MCF 10A (cell line): ENCODE results near the gene TRERF1. TPM values are rescaled to one million over a fixed set of nuclear protein-coding genes. Genes with fewer than 3 reads are reported as not detected.

ENCODE experiments used
- BruUV-seq: library from RNA; stranded (reverse); fragments of 400-500 nt; replicated peaks from 2 replicates; lab custom pipeline; 2021; lab: Mats Ljungman, UMichigan
- CTCF ChIA-PET: fragments of 300-600 bp; sonication (Branson Sonifier 250); formaldehyde crosslinking; extraction: SDS; loops from one replicate; lab custom pipeline; 2021; ENCODE audit warnings: antibody characterized with exemption, inconsistent platforms; lab: Yijun Ruan, JAX
- POLR2A ChIA-PET: fragments of 300-600, 350-650 bp; sonication (Branson Sonifier 250); formaldehyde crosslinking; extraction: SDS; loops from one replicate; lab custom pipeline; 2020; ENCODE audit warnings: antibody characterized with exemption, inconsistent platforms; lab: Yijun Ruan, JAX
- DNase-seq: peaks from one replicate; pipeline ENCODE4 v3.0.0-alpha.2; 2018; ENCODE audit not compliant: unreplicated experiment
- H3K27ac Mint-ChIP-seq: one replicate; pipeline ENCODE4 v1.8.0; 2022; ENCODE audit warnings: mild to moderate bottlenecking, low read depth, mixed read lengths; ENCODE audit not compliant: unreplicated experiment
- H3K27me3 Mint-ChIP-seq: one replicate; pipeline ENCODE4 v1.8.0; 2022; ENCODE audit warnings: mixed read lengths; ENCODE audit not compliant: insufficient read depth, unreplicated experiment
- H3K36me3 Mint-ChIP-seq: one replicate; pipeline ENCODE4 v1.8.0; 2022; ENCODE audit warnings: mild to moderate bottlenecking, moderate library complexity, mixed read lengths; ENCODE audit not compliant: insufficient read depth, unreplicated experiment
- H3K4me1 Mint-ChIP-seq: one replicate; pipeline ENCODE4 v1.8.0; 2022; ENCODE audit warnings: mixed read lengths; ENCODE audit not compliant: insufficient read depth, unreplicated experiment
- H3K4me3 Mint-ChIP-seq: one replicate; pipeline ENCODE4 v1.8.0; 2022; ENCODE audit warnings: mild to moderate bottlenecking, moderate library complexity, mixed read lengths; ENCODE audit not compliant: unreplicated experiment
- H3K9me3 Mint-ChIP-seq: one replicate; pipeline ENCODE4 v1.8.0; 2022; ENCODE audit warnings: mixed read lengths; ENCODE audit not compliant: unreplicated experiment
- CTCF ChIP-seq: fragments of 200-600 bp; IDR thresholded peaks from one replicate; pipeline ENCODE4 v1.8.0; 2022; ENCODE audit warnings: antibody characterized with exemption, mild to moderate bottlenecking; ENCODE audit not compliant: unreplicated experiment
- intact Hi-C: fragments of 100-400 bp; cut with micrococcal nuclease; formaldehyde crosslinking; loops from 2 replicates; pipeline ENCODE4 v1.14.1; 2022
- total RNA-seq: library from RNA; stranded (reverse); gene quantifications from 2 replicates; pipeline ENCODE4 v1.2.3, GENCODE V29; 2022

TRERF1 gene
- total RNA-seq, 1 experiment from 2014 or later, result 9.4 TPM

GRCh38 chr6:42251500-42251899 lies 200.2 kb downstream of the TRERF1 start:
- DNase-seq, result no peak
- Mint-ChIP-seq H3K4me3 (no peak overlapping the region), H3K4me1 (peaks cover 25% of the 10 kb centered on the region), H3K36me3 (peaks cover 68% of the 10 kb centered on the region), H3K27me3 (no peaks in the 10 kb centered on the region), H3K27ac (no peak overlapping the region), H3K9me3 (no peaks in the 10 kb centered on the region)
- ChIA-PET CTCF (interaction anchor here (0.6 to 1.0 kb wide), 2 partner anchors 28 to 281 kb away, joined by 4 read pairs; no protein-coding TSS in a partner anchor), POLR2A (interaction anchor here (0.6 kb wide), 1 partner anchor 37 kb away, joined by 3 read pairs; no protein-coding TSS in a partner anchor)
- BruUV-seq, result no TSS peak
- no peak for TF ChIP-seq CTCF
- intact Hi-C loops, result no loop called here

GRCh38 chr6:42250274-42250931 lies 201.3 kb downstream of the TRERF1 start:
- DNase-seq, result no peak
- peaks cover 25% of the 10 kb centered on the region for H3K4me1 Mint-ChIP-seq
- no TSS peak for BruUV-seq
- CTCF ChIA-PET, result no interaction called here
- no peaks in the 10 kb centered on the region for H3K27me3 Mint-ChIP-seq
- H3K4me3 Mint-ChIP-seq, result no peak overlapping the region
- POLR2A ChIA-PET, result no interaction called here
- no peaks in the 10 kb centered on the region for H3K9me3 Mint-ChIP-seq
- no peak for TF ChIP-seq CTCF
- H3K27ac Mint-ChIP-seq, result no peak overlapping the region
- H3K36me3 Mint-ChIP-seq, result peaks cover 68% of the 10 kb centered on the region
- intact Hi-C loops, result no loop called here

GRCh38 chr6:42249279-42249678 lies 202.4 kb downstream of the TRERF1 start:
- peak; percentile 73 for DNase-seq
- peaks cover 25% of the 10 kb centered on the region for H3K4me1 Mint-ChIP-seq
- ChIA-PET POLR2A (interaction anchor here (0.7 to 1.9 kb wide), 2 partner anchors 10 to 153 kb away, joined by 3 to 6 read pairs; no protein-coding TSS in a partner anchor), CTCF (interaction anchor here (0.8 kb wide), 1 partner anchor 13 kb away, joined by 3 read pairs; no protein-coding TSS in a partner anchor)
- no peak overlapping the region for H3K4me3 Mint-ChIP-seq
- no TSS peak for BruUV-seq
- no peaks in the 10 kb centered on the region for H3K27me3 Mint-ChIP-seq
- no peak for TF ChIP-seq CTCF
- H3K36me3 Mint-ChIP-seq, result peaks cover 71% of the 10 kb centered on the region
- H3K9me3 Mint-ChIP-seq, result no peaks in the 10 kb centered on the region
- intact Hi-C loops, result no loop called here
- peak overlapping the region; percentile 68 for H3K27ac Mint-ChIP-seq

GRCh38 chr6:42243046-42243445 lies 208.7 kb downstream of the TRERF1 start:
- Mint-ChIP-seq H3K27ac (no peak overlapping the region), H3K27me3 (no peaks in the 10 kb centered on the region), H3K4me1 (peaks cover 23% of the 10 kb centered on the region), H3K4me3 (no peak overlapping the region), H3K9me3 (no peaks in the 10 kb centered on the region), H3K36me3 (peaks cover 73% of the 10 kb centered on the region)
- no TSS peak for BruUV-seq
- intact Hi-C loops, result no loop called here
- POLR2A ChIA-PET, result interaction anchor here (0.7 to 0.8 kb wide), 2 partner anchors 83 to 160 kb away, joined by 3 to 4 read pairs; no protein-coding TSS in a partner anchor
- DNase-seq, result no peak
- TF ChIP-seq CTCF, result no peak
- CTCF ChIA-PET, result interaction anchor here (0.6 to 2.4 kb wide), 4 partner anchors 11 to 307 kb away, joined by 3 to 9 read pairs (median 5); no protein-coding TSS in a partner anchor
